Mesothelial cell of epicardium (in vitro differentiated cells): ENCODE results near the gene FSIP1. TPM values are rescaled to one million over a fixed set of nuclear protein-coding genes. Genes with fewer than 3 reads are reported as not detected.

ENCODE experiments used
- DNase-seq, 2 experiments: peaks; one replicate each; pipeline ENCODE4 v3.0.0; 2021; ENCODE audit warnings: low spot score in 2 of 2; ENCODE audit not compliant: unreplicated experiment in 2 of 2
- H3K27ac Mint-ChIP-seq: 2 replicates; pipeline ENCODE4 v1.8.0; 2021; ENCODE audit warnings: mixed read lengths
- H3K27me3 Mint-ChIP-seq: 2 replicates; pipeline ENCODE4 v1.8.0; 2021; ENCODE audit warnings: low read depth, mixed read lengths
- H3K36me3 Mint-ChIP-seq: 2 replicates; pipeline ENCODE4 v1.8.0; 2021; ENCODE audit warnings: mixed read lengths
- H3K4me1 Mint-ChIP-seq: 2 replicates; pipeline ENCODE4 v1.8.0; 2021; ENCODE audit warnings: mixed read lengths
- H3K4me3 Mint-ChIP-seq: 2 replicates; pipeline ENCODE4 v1.8.0; 2021; ENCODE audit warnings: mild to moderate bottlenecking, moderate library complexity, mixed read lengths
- H3K9me3 Mint-ChIP-seq: 2 replicates; pipeline ENCODE4 v1.8.0; 2021; ENCODE audit warnings: mixed read lengths
- total RNA-seq: library from RNA; stranded (reverse); gene quantifications from 3 replicates; pipeline ENCODE4 v1.2.1, GENCODE V29; 2021
- TF ChIP-seq, protein P1 (sequence below): fragments of 200-600 bp; sonication (generic); IDR thresholded peaks from one replicate; pipeline ENCODE4 v1.5.0; 2021; ENCODE audit warnings: antibody characterized with exemption; ENCODE audit not compliant: unreplicated experiment

FSIP1 gene
- total RNA-seq, 1 donor from 2014 or later = 0.74 TPM

DNA sequence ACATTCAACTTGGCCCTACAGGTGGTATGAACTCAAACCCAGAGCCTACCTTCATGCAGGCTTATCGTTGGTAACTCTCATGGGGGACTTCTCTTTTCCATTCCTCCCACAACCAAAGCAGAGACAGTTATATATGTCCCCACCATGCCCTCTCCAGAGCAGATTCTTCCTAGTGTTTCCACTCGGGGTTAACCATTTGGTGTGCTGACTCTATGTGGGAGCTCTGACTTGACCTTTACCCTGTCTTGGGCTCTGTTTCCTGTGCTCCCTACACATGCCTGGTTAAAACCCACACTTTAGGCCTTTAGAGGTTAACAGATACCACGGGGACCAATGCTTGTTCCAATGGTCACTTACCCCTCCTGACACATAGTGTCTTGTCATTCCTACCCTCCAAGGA is 80.7 kb downstream of the FSIP1 start:
- Mint-ChIP-seq H3K36me3 (no peaks in the 10 kb centered on the region), H3K4me3 (no peak overlapping the region), H3K27ac (no peak overlapping the region), H3K4me1 (peaks cover 25% of the 10 kb centered on the region), H3K9me3 (no peaks in the 10 kb centered on the region), H3K27me3 (no peaks in the 10 kb centered on the region)
- DNase-seq = no peak
- TF ChIP-seq, protein P1, sequence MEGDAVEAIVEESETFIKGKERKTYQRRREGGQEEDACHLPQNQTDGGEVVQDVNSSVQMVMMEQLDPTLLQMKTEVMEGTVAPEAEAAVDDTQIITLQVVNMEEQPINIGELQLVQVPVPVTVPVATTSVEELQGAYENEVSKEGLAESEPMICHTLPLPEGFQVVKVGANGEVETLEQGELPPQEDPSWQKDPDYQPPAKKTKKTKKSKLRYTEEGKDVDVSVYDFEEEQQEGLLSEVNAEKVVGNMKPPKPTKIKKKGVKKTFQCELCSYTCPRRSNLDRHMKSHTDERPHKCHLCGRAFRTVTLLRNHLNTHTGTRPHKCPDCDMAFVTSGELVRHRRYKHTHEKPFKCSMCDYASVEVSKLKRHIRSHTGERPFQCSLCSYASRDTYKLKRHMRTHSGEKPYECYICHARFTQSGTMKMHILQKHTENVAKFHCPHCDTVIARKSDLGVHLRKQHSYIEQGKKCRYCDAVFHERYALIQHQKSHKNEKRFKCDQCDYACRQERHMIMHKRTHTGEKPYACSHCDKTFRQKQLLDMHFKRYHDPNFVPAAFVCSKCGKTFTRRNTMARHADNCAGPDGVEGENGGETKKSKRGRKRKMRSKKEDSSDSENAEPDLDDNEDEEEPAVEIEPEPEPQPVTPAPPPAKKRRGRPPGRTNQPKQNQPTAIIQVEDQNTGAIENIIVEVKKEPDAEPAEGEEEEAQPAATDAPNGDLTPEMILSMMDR = no peak

DNA sequence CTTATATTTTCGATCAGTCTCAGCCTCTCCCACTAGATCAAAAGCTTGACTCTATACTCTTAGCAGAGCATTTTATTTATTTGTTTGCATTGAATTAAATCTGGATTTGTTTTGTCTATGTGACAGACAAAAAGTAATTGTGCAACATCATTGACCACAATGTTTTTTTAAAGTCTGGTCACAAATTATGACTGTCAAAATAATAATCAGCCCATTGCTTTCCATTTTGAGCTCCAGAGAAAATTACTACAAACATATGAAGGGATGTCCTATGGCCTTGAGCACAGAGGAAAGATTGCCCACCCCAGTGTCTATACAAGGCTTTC is 82.3 kb downstream of the FSIP1 start:
- no peaks in the 10 kb centered on the region for H3K27me3 Mint-ChIP-seq

GRCh38 chr15:39699516-39700374 is 82.9 kb downstream of the FSIP1 start:
- no peak overlapping the region for H3K27ac Mint-ChIP-seq

More for the DNA sequence above, 82.3 kb downstream of the FSIP1 start:
- no peaks in the 10 kb centered on the region for H3K36me3 Mint-ChIP-seq
- no peak overlapping the region for H3K27ac Mint-ChIP-seq
- peaks cover 36% of the 10 kb centered on the region for H3K4me1 Mint-ChIP-seq
- no peaks in the 10 kb centered on the region for H3K9me3 Mint-ChIP-seq
- no peak overlapping the region for H3K4me3 Mint-ChIP-seq
- no peak for DNase-seq
- TF ChIP-seq, protein P1 = no peak

DNA sequence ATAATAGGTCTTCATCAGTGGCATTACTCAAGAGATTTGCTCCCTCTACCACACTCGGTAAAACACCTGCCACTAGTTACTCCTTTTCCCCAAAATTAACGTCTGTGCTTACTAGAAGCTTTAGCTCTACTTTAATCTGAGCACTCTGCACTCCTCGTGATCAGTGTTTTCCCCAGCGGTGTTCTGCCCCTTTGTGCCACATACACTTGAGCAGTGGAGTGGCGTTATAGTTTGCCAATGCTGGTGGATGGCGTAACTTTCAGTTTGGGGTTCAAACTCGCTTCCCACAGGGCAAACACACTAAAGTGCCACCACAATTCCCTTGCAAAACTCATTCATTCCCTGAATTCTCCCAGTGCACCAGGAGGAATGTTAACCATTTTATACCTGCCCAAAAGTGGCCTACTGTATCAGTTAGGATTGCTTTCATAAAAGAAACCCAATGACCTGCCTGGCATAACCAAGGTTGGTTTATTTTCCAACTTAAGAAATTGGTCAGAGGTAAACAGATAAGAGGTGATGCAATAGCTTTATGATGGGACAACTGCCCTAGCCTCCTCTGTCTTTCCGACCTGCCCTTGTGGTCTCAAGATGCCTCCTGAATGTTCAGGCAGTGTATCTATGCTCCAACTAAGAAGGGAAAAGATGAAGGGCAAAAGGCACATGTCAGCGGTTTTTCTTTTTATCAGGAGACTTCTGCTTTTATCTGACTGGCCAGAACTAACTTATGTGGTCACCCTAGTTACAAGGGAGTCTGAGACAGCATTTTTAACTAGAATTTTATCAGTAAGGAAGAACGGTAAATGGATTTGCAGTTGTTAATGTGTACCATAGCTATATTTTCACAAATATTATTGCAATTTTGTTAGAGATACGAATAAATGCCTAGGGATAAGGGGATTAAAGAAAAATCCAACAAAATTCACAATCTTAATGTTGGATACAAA is 83.9 kb downstream of the FSIP1 start:
- no peaks in the 10 kb centered on the region for H3K27me3 Mint-ChIP-seq
- H3K27ac Mint-ChIP-seq = peak overlapping the region; percentile 6

More at GRCh38 chr15:39699516-39700374, 82.9 kb downstream of the FSIP1 start:
- Mint-ChIP-seq H3K9me3 (no peaks in the 10 kb centered on the region), H3K4me1 (peaks cover 36% of the 10 kb centered on the region), H3K27me3 (no peaks in the 10 kb centered on the region), H3K4me3 (no peak overlapping the region), H3K36me3 (no peaks in the 10 kb centered on the region)
- TF ChIP-seq, protein P1 = no peak
- DNase-seq = no peak

DNA sequence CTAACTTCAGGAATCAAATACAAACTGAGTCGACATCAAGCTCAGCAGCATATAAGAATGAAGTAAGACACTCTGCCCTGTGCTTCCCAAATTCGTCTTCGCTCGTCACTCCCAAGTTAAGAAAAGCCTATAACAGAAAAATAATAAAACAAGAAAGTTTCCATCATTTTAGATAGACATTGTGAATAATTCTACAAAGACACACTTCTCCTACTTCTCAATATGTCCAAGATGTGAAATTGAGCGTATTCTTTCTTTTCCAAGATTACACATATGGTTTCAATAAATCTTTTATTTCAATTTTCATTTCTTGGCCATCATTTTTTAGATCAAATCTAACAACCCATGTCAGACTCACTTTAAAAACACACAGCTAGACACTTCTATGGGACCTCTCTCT is 85.1 kb downstream of the FSIP1 start:
- TF ChIP-seq, protein P1 = no peak
- DNase-seq = no peak
- no peak overlapping the region for H3K4me3 Mint-ChIP-seq
- H3K9me3 Mint-ChIP-seq = no peaks in the 10 kb centered on the region
- no peaks in the 10 kb centered on the region for H3K27me3 Mint-ChIP-seq
- peaks cover 46% of the 10 kb centered on the region for H3K4me1 Mint-ChIP-seq
- H3K36me3 Mint-ChIP-seq = no peaks in the 10 kb centered on the region
- H3K27ac Mint-ChIP-seq = peak overlapping the region; percentile 26

More for the DNA sequence above, 83.9 kb downstream of the FSIP1 start:
- Mint-ChIP-seq H3K36me3 (no peaks in the 10 kb centered on the region), H3K9me3 (no peaks in the 10 kb centered on the region), H3K4me3 (no peak overlapping the region), H3K4me1 (peaks cover 36% of the 10 kb centered on the region)
- TF ChIP-seq, protein P1 = no peak
- DNase-seq = no peak
